OCI-LY7 (cell line): ENCODE results near the gene PGC. TPM values are rescaled to one million over a fixed set of nuclear protein-coding genes. Genes with fewer than 3 reads are reported as not detected.

Source experiments
- BruUV-seq: library from RNA; stranded (reverse); fragments of 400-500 nt; replicated peaks from 2 replicates; lab custom pipeline; 2021; lab: Mats Ljungman, UMichigan
- CTCF ChIA-PET: fragments of 300-600 bp; sonication (Branson Sonifier 250); formaldehyde crosslinking; loops from one replicate; lab custom pipeline; 2022; ENCODE audit warnings: antibody characterized with exemption; ENCODE audit not compliant: unreplicated experiment; lab: Charles Lee
- POLR2A ChIA-PET: fragments of 300-600 bp; sonication (Branson Sonifier 250); formaldehyde crosslinking; loops from one replicate; lab custom pipeline; 2022; ENCODE audit warnings: antibody characterized with exemption; lab: Charles Lee
- DNase-seq: peaks from one replicate; pipeline ENCODE4 v3.0.0-alpha.2; 2015; ENCODE audit warnings: low spot score
- H2AFZ ChIP-seq: fragments of 200-600 bp; sonication (generic), shearing (Covaris generic); 2 replicates; pipeline ENCODE4 v1.6.1; 2014; ENCODE audit warnings: mild to moderate bottlenecking, antibody characterized with exemption, low read length, moderate library complexity
- H3K27ac ChIP-seq: fragments of 200-600 bp; sonication (generic); 2 replicates; pipeline ENCODE4 v1.5.1; 2014; ENCODE audit warnings: mixed run types, low read depth, mild to moderate bottlenecking, moderate library complexity, low read length, inconsistent platforms; ENCODE audit not compliant: poor library complexity, severe bottlenecking
- H3K36me3 ChIP-seq: fragments of 200-600 bp; sonication (generic); 2 replicates; pipeline ENCODE4 v1.6.1; 2014; ENCODE audit warnings: mild to moderate bottlenecking, antibody characterized with exemption, low read length, moderate library complexity, mixed read lengths; ENCODE audit not compliant: insufficient read depth
- H3K4me1 ChIP-seq: fragments of 200-600 bp; sonication (generic); 2 replicates; pipeline ENCODE4 v1.5.1; 2014; ENCODE audit warnings: mild to moderate bottlenecking, low read length; ENCODE audit not compliant: insufficient read depth, poor library complexity, severe bottlenecking
- H3K4me2 ChIP-seq: fragments of 200-600 bp; sonication (generic); 2 replicates; pipeline ENCODE4 v1.6.1; 2014; ENCODE audit warnings: mild to moderate bottlenecking, low read length
- H3K4me3 ChIP-seq: fragments of 200-600 bp; sonication (generic); 2 replicates; pipeline ENCODE4 v1.5.1; 2014; ENCODE audit warnings: mild to moderate bottlenecking, low read depth, low read length; ENCODE audit not compliant: poor library complexity, severe bottlenecking
- H3K79me2 ChIP-seq: fragments of 200-600 bp; sonication (generic); 2 replicates; pipeline ENCODE4 v1.6.1; 2016; ENCODE audit warnings: low read depth, mild to moderate bottlenecking, low read length, moderate library complexity, mixed read lengths; ENCODE audit not compliant: insufficient read depth
- H3K9me2 ChIP-seq: fragments of 200-600 bp; sonication (generic); 2 replicates; pipeline ENCODE4 v1.6.1; 2016; ENCODE audit warnings: mild to moderate bottlenecking, low read length, mixed read lengths; ENCODE audit not compliant: insufficient read depth
- H3K9me3 ChIP-seq: fragments of 200-600 bp; sonication (generic); 2 replicates; pipeline ENCODE4 v1.6.1; 2014; ENCODE audit warnings: mild to moderate bottlenecking, mixed run types, low read length, mixed read lengths
- H4K20me1 ChIP-seq: fragments of 200-600 bp; sonication (generic); 2 replicates; pipeline ENCODE4 v1.6.1; 2014; ENCODE audit warnings: mild to moderate bottlenecking, antibody characterized with exemption, low read length, moderate library complexity, mixed read lengths; ENCODE audit not compliant: insufficient read depth
- CTCF ChIP-seq: fragments of 200-600 bp; sonication (generic); conservative IDR thresholded peaks from 2 replicates; pipeline ENCODE4 v1.5.1; 2014; ENCODE audit warnings: mild to moderate bottlenecking, antibody characterized with exemption, low read length, moderate library complexity, mixed read lengths
- EZH2phosphoT487 ChIP-seq: fragments of 200-600 bp; sonication (generic); IDR thresholded peaks from 2 replicates; pipeline ENCODE4 v1.6.1; 2018; ENCODE audit warnings: low read depth, borderline replicate concordance, mild to moderate bottlenecking, mixed run types, antibody characterized with exemption, low read length, moderate library complexity, mixed read lengths
- intact Hi-C: fragments of 100-400 bp; cut with micrococcal nuclease; formaldehyde crosslinking; loops from one replicate; pipeline ENCODE4 v1.10.0; 2022; ENCODE audit not compliant: unreplicated experiment
- total RNA-seq, 2 experiments: library from RNA; depleted of rRNA in 1 of 2; stranded (reverse); fragments of >200 nt in 1 of 2; shearing (Covaris generic) in 1 of 2; gene quantifications; 2 replicates each; pipeline ENCODE4 v1.2.3, GENCODE V29; 2014 to 2022

The PGC gene
- total RNA-seq, 2 experiments from 2014 or later, result not detected

- H3K27ac ChIP-seq, result peak overlapping the region; percentile 94
- H4K20me1 ChIP-seq, result peaks cover 3% of the 10 kb centered on the region; the same call in 1 of the 2 replicates
- H3K9me3 ChIP-seq, result no peaks in the 10 kb centered on the region
- ChIA-PET POLR2A (interaction anchor here (0.5 to 8.3 kb wide), 15 partner anchors 11 to 1051 kb away, joined by 3 to 118 read pairs (median 4); partner anchors contain the start of gene PRICKLE4), CTCF (interaction anchor here (0.6 to 3.0 kb wide), 8 partner anchors 10 to 44 kb away, joined by 3 to 41 read pairs (median 6); no protein-coding TSS in a partner anchor)
- peaks cover 48% of the 10 kb centered on the region for H3K79me2 ChIP-seq
- H3K4me2 ChIP-seq, result peak overlapping the region; percentile 97
- no peaks in the 10 kb centered on the region for H3K9me2 ChIP-seq
- H3K4me3 ChIP-seq, result peak overlapping the region; percentile 91
- peaks cover 58% of the 10 kb centered on the region for H3K4me1 ChIP-seq
- intact Hi-C loops, result loop anchor here (1.0 to 5.0 kb wide), 7 partner anchors 28 to 718 kb away; partner anchors contain the start of genes FOXP4, NFYA, OARD1 and TRERF1
- TF ChIP-seq EZH2phosphoT487 (no peak), CTCF (peak; percentile 34; the same call in 1 of the 2 replicates)
- TSS peak; percentile 57 for BruUV-seq
- peak overlapping the region; percentile 33; the same call in 1 of the 2 replicates for H2AFZ ChIP-seq
- no peaks in the 10 kb centered on the region for H3K36me3 ChIP-seq
- peak; percentile 92 for DNase-seq
Measured at GRCh38 chr6:41733707-41734665, 13.2 kb downstream of the PGC start.

GRCh38 chr6:41733360-41733706 lies 13.9 kb downstream of the PGC start:
- peaks cover 4% of the 10 kb centered on the region; the same call in 1 of the 2 replicates for H4K20me1 ChIP-seq
- H3K4me3 ChIP-seq, result peak overlapping the region; percentile 91
- BruUV-seq, result no TSS peak
- no peaks in the 10 kb centered on the region for H3K9me3 ChIP-seq
- H3K79me2 ChIP-seq, result peaks cover 54% of the 10 kb centered on the region
- peak overlapping the region; percentile 97 for H3K4me2 ChIP-seq
- CTCF ChIA-PET, result interaction anchor here (0.5 to 3.0 kb wide), 8 partner anchors 9 to 162 kb away, joined by 3 to 41 read pairs (median 6); no protein-coding TSS in a partner anchor
- no peaks in the 10 kb centered on the region for H3K9me2 ChIP-seq
- no peak overlapping the region for H2AFZ ChIP-seq
- peak overlapping the region; percentile 94 for H3K27ac ChIP-seq
- DNase-seq, result peak; percentile 55
- no peak for TF ChIP-seq EZH2phosphoT487
- no peak for TF ChIP-seq CTCF
- intact Hi-C loops, result loop anchor here (1.0 to 5.0 kb wide), 5 partner anchors 27 to 719 kb away; partner anchors contain the start of genes FOXP4, NFYA, OARD1 and TRERF1
- POLR2A ChIA-PET, result interaction anchor here (0.6 to 8.3 kb wide), 12 partner anchors 10 to 1052 kb away, joined by 3 to 118 read pairs (median 4); no protein-coding TSS in a partner anchor
- H3K4me1 ChIP-seq, result peaks cover 65% of the 10 kb centered on the region
- H3K36me3 ChIP-seq, result no peaks in the 10 kb centered on the region
